Measurements from ENCODE around the gene NODAL.

The NODAL gene

GRCh38 chr10:70441895-70442309 is 421 bp upstream of the NODAL start:
- H3K14ac ChIP-seq (ENCODE audit: low read length in 2 of 2): no peak overlapping the region
- H3K18ac ChIP-seq (ENCODE audit: low read depth in 1 of 2, low read length in 2 of 2): no peak overlapping the region
- H3K27me3 ChIP-seq (ENCODE audit: control insufficient read depth in 1 of 2, insufficient read depth in 1 of 2, low read length in 2 of 2): peaks cover 66 to 71% of the 10 kb centered on the region in 2 experiments
- H2AFZ ChIP-seq (ENCODE audit: low read depth, low read length): no peak overlapping the region
- no peak overlapping the region for H3K9ac ChIP-seq (ENCODE audit: low read length)
- WGBS: 6% methylated on average over 12 of the region's 12 CpGs
- no peak overlapping the region for H2BK5ac ChIP-seq (ENCODE audit: low read depth, low read length, poor library complexity, severe bottlenecking)
- no peak overlapping the region for H3K4ac ChIP-seq (ENCODE audit: low read depth in 1 of 2, low read length in 2 of 2)
- H3K79me1 ChIP-seq (replicated peaks; ENCODE audit: low read length, poor library complexity, severe bottlenecking): no peaks in the 10 kb centered on the region
- no peak overlapping the region for H2AK5ac ChIP-seq (ENCODE audit: low read length, severe bottlenecking)
- no peak overlapping the region for H2BK12ac ChIP-seq (ENCODE audit: low read length in 2 of 2)
- no peak overlapping the region for H3K27ac ChIP-seq (ENCODE audit: low read length, poor library complexity, severe bottlenecking)
- peak overlapping the region in 1 of 2 experiments; percentile 90 for H3K23ac ChIP-seq (ENCODE audit: low read length in 2 of 2)
- no peak for DNase-seq
- peaks cover 0 to 3% of the 10 kb centered on the region in 2 experiments for H3K36me3 ChIP-seq (ENCODE audit: control insufficient read depth in 1 of 2, insufficient read depth in 2 of 2, low read depth in 1 of 2, low read length in 2 of 2)
- H3K4me1 ChIP-seq (ENCODE audit: control insufficient read depth, insufficient read depth, low read depth, low read length): peaks cover 15% of the 10 kb centered on the region
- H2BK120ac ChIP-seq (ENCODE audit: low read depth, low read length): no peak overlapping the region
- no peak overlapping the region for H3K4me2 ChIP-seq (ENCODE audit: low read length, poor library complexity, severe bottlenecking)
- H3K9me3 ChIP-seq (ENCODE audit: control insufficient read depth, low read length): no peaks in the 10 kb centered on the region
- H3K4me3 ChIP-seq (ENCODE audit: insufficient read depth in 1 of 2, low read depth in 1 of 2, low read length in 2 of 2): no peak overlapping the region
- no peak overlapping the region for H2BK15ac ChIP-seq (ENCODE audit: low read depth, poor library complexity, severe bottlenecking)
- no peak overlapping the region for H4K8ac ChIP-seq (ENCODE audit: low read length)
- no peak overlapping the region for H4K91ac ChIP-seq (ENCODE audit: low read length)

GRCh38 chr10:70440296-70441160 is 953 bp downstream of the NODAL start:
- Histone ChIP-seq H3K18ac (ENCODE audit: low read depth in 1 of 2, low read length in 2 of 2) (no peak overlapping the region), H2BK120ac (ENCODE audit: low read depth, low read length) (no peak overlapping the region), H3K27ac (ENCODE audit: low read length, poor library complexity, severe bottlenecking) (no peak overlapping the region), H3K23ac (ENCODE audit: low read length in 2 of 2) (peak overlapping the region in 1 of 2 experiments; percentile 73), H3K14ac (ENCODE audit: low read length in 2 of 2) (no peak overlapping the region), H2AFZ (ENCODE audit: low read depth, low read length) (no peak overlapping the region), H3K9ac (ENCODE audit: low read length) (no peak overlapping the region), H2BK5ac (ENCODE audit: low read depth, low read length, poor library complexity, severe bottlenecking) (no peak overlapping the region), H2BK15ac (ENCODE audit: low read depth, poor library complexity, severe bottlenecking) (peak overlapping the region; percentile 34), H3K36me3 (ENCODE audit: control insufficient read depth in 1 of 2, insufficient read depth in 2 of 2, low read depth in 1 of 2, low read length in 2 of 2) (peaks cover 0 to 4% of the 10 kb centered on the region in 2 experiments), H3K4me1 (ENCODE audit: control insufficient read depth, insufficient read depth, low read depth, low read length) (peaks cover 15% of the 10 kb centered on the region), H4K91ac (ENCODE audit: low read length) (no peak overlapping the region), H3K4me3 (ENCODE audit: insufficient read depth in 1 of 2, low read depth in 1 of 2, low read length in 2 of 2) (peak overlapping the region in 1 of 2 experiments; percentile 44), H2AK5ac (ENCODE audit: low read length, severe bottlenecking) (no peak overlapping the region), H3K9me3 (ENCODE audit: control insufficient read depth, low read length) (no peaks in the 10 kb centered on the region), H3K4ac (ENCODE audit: low read depth in 1 of 2, low read length in 2 of 2) (no peak overlapping the region), H3K4me2 (ENCODE audit: low read length, poor library complexity, severe bottlenecking) (peak overlapping the region; percentile 74), H3K79me1 (replicated peaks; ENCODE audit: low read length, poor library complexity, severe bottlenecking) (no peaks in the 10 kb centered on the region), H2BK12ac (ENCODE audit: low read length in 2 of 2) (no peak overlapping the region), H3K27me3 (ENCODE audit: control insufficient read depth in 1 of 2, insufficient read depth in 1 of 2, low read length in 2 of 2) (peaks cover 65 to 66% of the 10 kb centered on the region in 2 experiments), H4K8ac (ENCODE audit: low read length) (no peak overlapping the region)
- DNase-seq: no peak
- 2% methylated on average over 68 of the region's 69 CpGs for WGBS

GRCh38 chr10:70437721-70438120 is 3.8 kb downstream of the NODAL start:
- Histone ChIP-seq H3K4me1 (ENCODE audit: control insufficient read depth, insufficient read depth, low read depth, low read length) (peaks cover 15% of the 10 kb centered on the region), H4K91ac (ENCODE audit: low read length) (no peak overlapping the region), H3K4ac (ENCODE audit: low read depth in 1 of 2, low read length in 2 of 2) (no peak overlapping the region), H3K9me3 (ENCODE audit: control insufficient read depth, low read length) (no peaks in the 10 kb centered on the region), H3K4me2 (ENCODE audit: low read length, poor library complexity, severe bottlenecking) (no peak overlapping the region), H2BK5ac (ENCODE audit: low read depth, low read length, poor library complexity, severe bottlenecking) (no peak overlapping the region), H3K14ac (ENCODE audit: low read length in 2 of 2) (no peak overlapping the region), H3K27me3 (ENCODE audit: control insufficient read depth in 1 of 2, insufficient read depth in 1 of 2, low read length in 2 of 2) (peaks cover 51 to 52% of the 10 kb centered on the region in 2 experiments), H2AK5ac (ENCODE audit: low read length, severe bottlenecking) (no peak overlapping the region), H3K9ac (ENCODE audit: low read length) (no peak overlapping the region), H2BK120ac (ENCODE audit: low read depth, low read length) (no peak overlapping the region), H3K36me3 (ENCODE audit: control insufficient read depth in 1 of 2, insufficient read depth in 2 of 2, low read depth in 1 of 2, low read length in 2 of 2) (peaks cover 0 to 11% of the 10 kb centered on the region in 2 experiments), H3K79me1 (replicated peaks; ENCODE audit: low read length, poor library complexity, severe bottlenecking) (no peaks in the 10 kb centered on the region), H3K18ac (ENCODE audit: low read depth in 1 of 2, low read length in 2 of 2) (no peak overlapping the region), H3K27ac (ENCODE audit: low read length, poor library complexity, severe bottlenecking) (no peak overlapping the region), H4K8ac (ENCODE audit: low read length) (no peak overlapping the region), H3K4me3 (ENCODE audit: insufficient read depth in 1 of 2, low read depth in 1 of 2, low read length in 2 of 2) (no peak overlapping the region), H2BK12ac (ENCODE audit: low read length in 2 of 2) (no peak overlapping the region), H3K23ac (ENCODE audit: low read length in 2 of 2) (no peak overlapping the region), H2BK15ac (ENCODE audit: low read depth, poor library complexity, severe bottlenecking) (no peak overlapping the region), H2AFZ (ENCODE audit: low read depth, low read length) (no peak overlapping the region)
- no peak for DNase-seq
- WGBS: 20% methylated on average over 5 of the region's 5 CpGs

GRCh38 chr10:70435241-70436085 is 6.0 kb downstream of the NODAL start:
- Histone ChIP-seq H3K4me2 (ENCODE audit: low read length, poor library complexity, severe bottlenecking) (no peak overlapping the region), H3K27ac (ENCODE audit: low read length, poor library complexity, severe bottlenecking) (no peak overlapping the region), H2BK12ac (ENCODE audit: low read length in 2 of 2) (no peak overlapping the region), H2BK5ac (ENCODE audit: low read depth, low read length, poor library complexity, severe bottlenecking) (no peak overlapping the region), H3K14ac (ENCODE audit: low read length in 2 of 2) (no peak overlapping the region), H2AFZ (ENCODE audit: low read depth, low read length) (no peak overlapping the region), H2BK15ac (ENCODE audit: low read depth, poor library complexity, severe bottlenecking) (no peak overlapping the region), H3K4me1 (ENCODE audit: control insufficient read depth, insufficient read depth, low read depth, low read length) (peaks cover under 1% of the 10 kb centered on the region), H3K18ac (ENCODE audit: low read depth in 1 of 2, low read length in 2 of 2) (no peak overlapping the region), H3K9me3 (ENCODE audit: control insufficient read depth, low read length) (no peaks in the 10 kb centered on the region), H3K9ac (ENCODE audit: low read length) (no peak overlapping the region), H2BK120ac (ENCODE audit: low read depth, low read length) (no peak overlapping the region), H3K79me1 (replicated peaks; ENCODE audit: low read length, poor library complexity, severe bottlenecking) (no peaks in the 10 kb centered on the region), H2AK5ac (ENCODE audit: low read length, severe bottlenecking) (no peak overlapping the region), H4K8ac (ENCODE audit: low read length) (no peak overlapping the region), H3K27me3 (ENCODE audit: control insufficient read depth in 1 of 2, insufficient read depth in 1 of 2, low read length in 2 of 2) (peaks cover 28 to 30% of the 10 kb centered on the region in 2 experiments), H3K4ac (ENCODE audit: low read depth in 1 of 2, low read length in 2 of 2) (no peak overlapping the region), H4K91ac (ENCODE audit: low read length) (no peak overlapping the region), H3K36me3 (ENCODE audit: control insufficient read depth in 1 of 2, insufficient read depth in 2 of 2, low read depth in 1 of 2, low read length in 2 of 2) (peaks cover 7 to 19% of the 10 kb centered on the region in 2 experiments), H3K4me3 (ENCODE audit: insufficient read depth in 1 of 2, low read depth in 1 of 2, low read length in 2 of 2) (no peak overlapping the region), H3K23ac (ENCODE audit: low read length in 2 of 2) (no peak overlapping the region)
- 98% methylated on average over 18 of the region's 19 CpGs for WGBS
- DNase-seq: no peak

All from mesenchymal stem cell (in vitro differentiated cells and primary cell).